ENCODE data around the gene RNF169.

Gene RNF169, protein sequence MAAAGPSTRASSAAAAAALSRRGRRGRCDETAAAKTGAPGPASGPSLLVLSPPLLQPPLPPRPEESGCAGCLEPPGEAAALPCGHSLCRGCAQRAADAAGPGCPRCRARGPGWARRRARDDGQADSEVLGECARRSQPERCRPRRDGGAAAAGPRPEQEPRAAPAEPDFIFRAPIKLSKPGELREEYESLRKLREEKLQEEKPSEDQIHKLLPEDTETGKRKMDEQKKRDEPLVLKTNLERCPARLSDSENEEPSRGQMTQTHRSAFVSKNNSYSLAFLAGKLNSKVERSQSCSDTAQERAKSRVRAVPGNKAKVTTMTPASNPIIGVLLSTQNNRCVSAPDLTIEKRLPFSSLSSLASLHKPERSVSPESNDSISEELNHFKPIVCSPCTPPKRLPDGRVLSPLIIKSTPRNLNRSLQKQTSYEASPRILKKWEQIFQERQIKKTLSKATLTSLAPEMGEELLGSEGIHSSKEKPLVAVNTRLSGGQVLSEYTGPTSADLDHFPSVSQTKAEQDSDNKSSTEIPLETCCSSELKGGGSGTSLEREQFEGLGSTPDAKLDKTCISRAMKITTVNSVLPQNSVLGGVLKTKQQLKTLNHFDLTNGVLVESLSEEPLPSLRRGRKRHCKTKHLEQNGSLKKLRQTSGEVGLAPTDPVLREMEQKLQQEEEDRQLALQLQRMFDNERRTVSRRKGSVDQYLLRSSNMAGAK

DNA sequence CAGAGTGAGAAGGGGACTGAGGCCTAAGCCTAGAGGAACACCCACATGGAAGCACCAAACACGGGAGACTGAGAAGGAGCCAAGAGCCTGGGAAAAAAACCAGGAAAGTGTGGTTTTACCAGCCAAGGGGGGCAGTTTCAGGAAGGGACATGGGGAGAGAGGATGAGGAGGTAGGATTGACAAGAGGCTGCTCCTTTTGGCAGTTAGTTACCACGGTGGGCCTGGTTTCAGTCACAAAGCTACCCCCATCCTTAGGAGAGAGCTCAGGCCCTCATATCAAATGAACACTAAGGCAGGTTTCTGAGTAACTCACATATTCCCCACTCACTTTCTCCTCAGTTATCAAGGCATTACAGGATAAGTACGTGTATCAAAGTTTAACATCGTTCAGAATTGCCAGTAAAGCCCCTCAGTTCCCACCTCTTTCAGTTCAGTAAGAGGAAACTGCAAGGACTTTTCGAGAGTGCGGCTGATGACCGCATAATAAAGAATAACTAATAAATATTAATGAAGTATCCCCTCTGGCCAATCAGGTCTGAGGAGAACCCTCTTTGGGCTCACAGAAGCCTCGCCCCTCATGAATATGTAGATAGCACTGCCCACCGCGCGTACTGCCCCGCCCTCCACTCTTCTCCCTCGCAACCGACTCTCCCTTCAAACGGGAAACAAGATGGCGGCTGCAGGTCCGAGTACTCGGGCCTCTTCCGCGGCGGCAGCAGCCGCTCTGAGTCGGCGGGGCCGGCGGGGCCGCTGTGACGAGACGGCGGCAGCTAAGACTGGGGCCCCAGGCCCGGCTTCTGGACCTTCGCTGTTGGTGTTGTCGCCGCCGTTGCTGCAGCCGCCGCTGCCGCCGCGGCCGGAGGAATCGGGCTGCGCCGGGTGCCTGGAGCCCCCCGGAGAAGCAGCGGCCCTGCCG is at the start of gene RNF169:
TSS of gene RNF169 (plus strand) at position 639 of the 916 bp plus-strand sequence. CDS start at position 671, 32 bp downstream.
- DNase-seq (ENCODE audit: low read depth), result peak; percentile 78

DNA sequence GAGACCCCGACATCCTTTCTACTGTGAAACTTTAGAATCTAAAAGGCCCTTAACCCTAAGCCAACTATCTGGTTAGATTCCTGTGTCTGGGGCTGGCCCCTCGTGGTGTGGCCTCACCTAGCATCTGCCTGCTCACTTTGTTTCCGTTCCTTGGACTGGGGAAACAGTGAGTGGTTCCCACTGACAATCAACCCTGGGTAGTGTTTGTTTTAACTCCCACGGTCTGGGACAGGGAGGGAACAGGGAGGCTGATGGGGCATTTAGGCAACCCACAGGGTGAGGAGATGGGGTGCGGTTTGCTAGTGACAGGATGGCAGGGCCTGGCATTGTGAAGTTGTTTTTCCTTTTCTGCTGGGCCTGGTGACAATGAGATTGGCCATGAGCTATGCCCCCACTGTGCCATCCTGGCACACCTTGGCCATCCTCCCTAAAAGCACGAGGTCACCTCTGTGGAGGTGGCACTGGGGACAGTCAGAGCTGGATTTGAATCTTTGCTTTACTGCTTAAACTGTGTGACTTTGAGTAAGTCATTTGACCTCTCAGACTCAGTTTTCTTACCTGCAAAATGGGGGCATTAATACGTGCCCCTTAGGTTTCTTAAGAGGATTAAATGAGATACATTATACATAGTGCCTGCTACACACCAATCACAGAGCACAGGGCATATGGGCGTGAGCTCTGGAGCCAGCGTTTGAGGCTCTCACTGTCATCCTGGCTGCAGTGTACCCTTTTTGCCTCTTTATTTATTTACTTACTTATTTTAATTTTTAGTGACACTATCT is 48.8 kb upstream of the RNF169 start:
- DNase-seq (ENCODE audit: low read depth), result no peak

DNA sequence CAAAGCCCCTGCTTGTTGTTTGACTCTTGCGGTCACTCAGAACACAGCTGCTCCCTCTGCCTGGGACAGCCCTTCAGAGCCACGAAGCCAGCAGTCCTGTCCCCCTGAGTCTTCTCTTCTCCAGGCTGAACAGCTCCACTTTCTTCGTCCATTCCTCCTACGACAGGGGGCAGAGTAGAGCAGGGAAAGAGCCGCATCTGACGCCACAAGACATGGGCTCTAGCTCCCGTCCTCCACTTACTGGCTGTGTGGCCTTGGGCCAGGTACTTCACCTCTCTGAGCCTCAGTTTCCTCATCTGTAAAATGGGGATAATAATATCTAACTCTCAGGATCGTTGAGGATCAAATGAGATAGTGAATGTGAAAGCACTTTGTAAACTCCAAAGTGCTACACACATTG is 47.3 kb upstream of the RNF169 start:
- no peak for DNase-seq (ENCODE audit: low read depth)

DNA sequence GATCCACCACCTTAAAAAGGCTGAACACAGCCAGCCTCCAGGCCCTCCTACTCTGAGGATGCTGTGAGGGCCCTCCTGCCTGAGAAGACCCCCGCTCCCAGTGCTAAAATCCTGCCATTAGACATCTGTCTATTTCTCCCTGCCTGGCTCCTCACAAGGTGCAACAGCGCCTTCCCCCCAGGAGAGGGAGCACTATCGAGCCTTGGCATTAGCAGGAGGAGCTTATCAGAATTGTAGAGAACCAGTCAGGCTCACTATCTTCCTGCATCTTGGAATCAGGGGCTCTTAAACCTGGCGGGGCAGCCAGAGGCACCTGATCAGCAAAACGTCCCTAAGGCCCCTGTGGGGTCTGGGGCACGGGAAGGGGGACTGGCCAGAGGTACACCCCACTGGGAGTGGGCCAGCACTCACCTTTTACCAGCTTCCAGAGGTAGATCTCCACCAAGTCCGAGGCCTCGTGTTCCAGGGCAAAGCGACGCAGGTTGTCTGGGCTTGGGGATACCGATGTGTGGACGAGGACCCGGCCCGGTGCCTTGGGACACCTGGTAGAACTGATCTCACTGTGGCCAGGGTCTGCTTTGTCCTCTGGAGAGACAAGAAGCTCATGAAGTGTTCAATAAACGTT is 46.2 kb upstream of the RNF169 start:
- DNase-seq (ENCODE audit: low read depth), result peak; percentile 24

DNA sequence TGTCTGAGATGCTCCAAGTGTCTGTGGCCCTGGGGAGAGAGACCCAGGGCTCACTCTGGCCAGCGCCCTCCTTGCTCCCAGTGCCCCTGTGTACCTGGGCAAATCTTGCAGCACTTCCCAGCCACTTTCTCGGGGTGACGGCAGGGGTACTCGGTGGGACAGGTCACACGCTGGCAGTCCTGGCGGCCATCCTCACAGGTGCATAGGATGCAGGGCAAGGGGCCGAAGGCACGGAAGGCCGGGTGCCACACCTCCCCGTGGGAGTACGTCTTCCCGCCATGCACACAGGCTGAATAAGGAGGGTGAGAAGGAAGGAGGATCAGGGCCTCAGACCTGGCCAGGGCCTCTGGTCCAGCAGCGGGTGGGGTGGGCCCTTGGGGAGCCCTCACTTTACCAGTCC is 45.4 kb upstream of the RNF169 start:
- DNase-seq (ENCODE audit: low read depth), result no peak

DNA sequence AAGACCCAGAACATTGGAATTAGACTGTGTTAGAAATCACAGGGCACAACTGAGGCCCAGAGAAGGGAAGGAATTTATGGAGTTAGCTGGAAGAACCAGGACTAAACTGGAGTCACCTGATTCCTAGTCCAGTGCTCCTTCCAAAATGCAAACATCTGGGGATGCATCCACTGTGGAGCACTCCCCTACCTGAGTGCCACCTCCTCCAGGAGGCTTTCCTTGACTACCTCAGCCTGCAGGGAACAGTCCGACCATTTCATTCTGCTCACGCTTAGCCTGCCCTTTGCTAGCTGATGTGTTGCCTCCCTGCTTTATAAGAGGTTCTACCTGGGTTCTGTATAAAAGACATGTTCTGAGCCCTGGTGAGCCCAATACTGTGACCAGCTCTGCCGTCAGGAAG is 41.5 kb upstream of the RNF169 start:
- DNase-seq (ENCODE audit: low read depth), result no peak

DNA sequence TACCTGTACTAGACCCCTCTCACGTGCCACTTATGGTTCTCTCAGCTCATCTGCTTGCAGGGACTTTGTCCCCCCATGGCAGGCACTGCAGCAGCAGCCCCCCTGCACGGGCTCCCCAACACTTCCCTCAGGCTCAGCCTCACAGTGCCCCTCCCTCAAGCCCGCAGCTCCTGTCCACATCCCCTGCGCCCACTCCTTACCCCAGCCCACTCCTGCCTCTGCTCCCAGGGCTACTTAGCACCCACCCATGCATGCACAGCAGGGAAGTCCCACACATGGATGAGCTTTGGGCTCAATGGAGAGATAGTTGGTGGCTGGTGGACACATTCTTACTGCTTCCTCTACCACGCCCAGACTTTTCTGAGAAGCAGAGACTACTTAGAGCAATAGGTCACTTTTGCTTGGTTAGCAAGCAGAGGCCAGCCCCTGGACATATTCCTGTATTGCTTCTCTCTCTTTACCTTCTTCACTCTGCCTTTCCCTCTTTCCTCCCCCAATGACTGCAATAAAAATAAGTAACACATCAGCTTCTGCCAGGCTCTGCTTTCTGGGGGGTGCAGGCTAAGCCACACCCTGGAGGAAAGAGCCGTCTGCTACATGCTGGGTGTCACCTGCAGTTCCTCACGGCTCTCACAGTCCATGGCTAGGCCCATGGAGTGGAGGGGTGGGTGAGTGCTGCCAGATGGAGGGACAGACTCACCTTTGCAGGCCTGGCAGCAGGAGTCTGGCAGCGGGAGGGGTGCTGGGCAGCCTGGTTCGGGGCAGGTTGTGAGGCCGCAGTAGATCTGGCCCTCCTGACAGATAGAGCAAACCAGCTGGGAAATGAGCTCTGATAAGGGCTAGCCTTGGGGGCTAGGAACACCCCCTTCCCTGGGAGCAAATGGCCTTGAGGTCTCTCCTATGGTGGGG is 40.8 kb upstream of the RNF169 start:
- DNase-seq (ENCODE audit: low read depth), result no peak

DNA sequence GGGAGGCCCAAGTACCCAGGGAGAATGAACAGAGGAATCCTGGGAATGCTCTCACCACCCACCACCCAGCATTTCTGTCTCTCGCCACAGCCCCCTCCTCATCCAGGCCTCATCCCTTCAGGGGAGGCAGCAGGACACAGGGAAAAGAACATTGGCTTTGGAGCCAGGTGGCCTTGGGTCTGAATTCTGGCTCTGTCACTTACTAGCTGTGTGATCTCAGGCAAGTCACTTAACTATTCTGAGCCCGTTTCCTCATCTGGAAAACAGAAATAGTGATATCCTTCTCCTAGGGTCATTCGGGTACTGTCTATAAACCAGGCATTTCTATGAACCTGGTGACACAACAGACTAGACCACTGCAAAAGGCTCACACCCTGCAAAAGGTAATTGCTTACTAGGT is 39.5 kb upstream of the RNF169 start:
- DNase-seq (ENCODE audit: low read depth), result no peak

DNA sequence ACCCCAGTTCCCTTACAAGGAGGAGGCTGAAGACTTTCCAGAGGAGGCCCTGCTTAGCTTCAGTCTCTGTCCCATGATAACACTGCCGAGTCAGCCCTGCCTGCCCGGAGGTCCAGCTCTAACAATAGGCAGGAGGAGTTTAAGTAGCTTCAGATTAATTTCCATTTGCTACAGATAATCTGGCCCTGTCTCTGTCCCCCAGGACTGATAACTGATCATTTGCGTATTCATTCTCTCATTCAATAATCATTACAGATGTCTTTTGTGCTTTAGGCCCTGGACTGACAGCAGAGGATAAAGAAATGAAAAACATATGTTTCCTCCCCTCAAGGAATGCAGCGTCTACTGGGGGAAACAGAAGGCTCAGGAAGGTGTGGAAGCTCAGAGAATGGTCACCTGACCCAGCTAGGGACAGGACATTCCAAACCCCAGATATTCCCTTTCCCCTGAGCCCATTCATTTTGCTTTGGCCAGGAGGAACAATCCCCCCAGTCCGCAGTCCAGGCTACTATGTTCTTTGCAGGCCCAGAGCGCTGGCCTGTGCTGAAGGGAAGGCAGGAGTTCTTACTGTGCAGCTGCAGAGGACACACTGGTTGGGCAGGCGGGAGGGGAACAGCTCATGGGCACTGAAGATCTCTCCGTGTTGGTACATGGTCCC is 38.2 kb upstream of the RNF169 start:
- DNase-seq (ENCODE audit: low read depth), result no peak

DNA sequence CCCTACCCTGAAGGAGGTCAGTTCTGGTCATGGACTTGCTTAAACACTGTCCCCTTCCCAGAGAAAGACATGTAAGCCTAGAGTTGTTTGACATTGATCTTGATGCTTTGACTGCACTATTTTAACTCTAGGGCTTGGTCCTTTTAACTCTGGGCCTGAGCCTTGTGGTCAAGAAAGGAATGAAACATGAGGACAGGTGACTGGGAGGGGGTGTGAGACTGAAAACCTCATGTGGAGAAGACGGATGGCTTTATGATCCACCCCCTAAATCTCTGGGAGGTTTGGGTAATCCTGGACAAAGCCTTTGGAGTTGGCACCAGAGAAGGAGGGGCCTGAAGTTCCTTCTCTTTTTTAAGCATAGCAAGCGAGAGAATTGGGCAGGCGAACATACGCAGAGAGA is 35.0 kb upstream of the RNF169 start:
- no peak for DNase-seq (ENCODE audit: low read depth)

DNA sequence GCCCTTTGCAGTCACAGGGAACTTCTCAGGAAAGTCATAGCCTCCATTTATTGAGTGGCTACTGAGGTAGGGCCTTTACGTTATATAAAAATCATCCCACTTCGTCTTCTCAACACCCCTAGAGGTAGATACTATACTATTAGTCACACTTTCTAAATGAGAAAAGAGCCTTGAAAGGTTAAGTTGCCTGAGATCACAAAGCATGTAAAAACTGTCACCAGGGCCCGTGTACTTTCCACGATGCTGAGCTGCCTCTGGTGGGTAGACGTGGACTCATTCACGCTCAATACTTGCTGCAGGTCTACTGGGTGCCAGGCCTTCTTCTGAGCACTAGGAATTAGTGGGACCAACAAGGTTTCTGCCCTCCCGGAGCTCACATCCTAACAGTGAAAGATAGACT is 33.7 kb upstream of the RNF169 start:
- DNase-seq (ENCODE audit: low read depth), result no peak

DNA sequence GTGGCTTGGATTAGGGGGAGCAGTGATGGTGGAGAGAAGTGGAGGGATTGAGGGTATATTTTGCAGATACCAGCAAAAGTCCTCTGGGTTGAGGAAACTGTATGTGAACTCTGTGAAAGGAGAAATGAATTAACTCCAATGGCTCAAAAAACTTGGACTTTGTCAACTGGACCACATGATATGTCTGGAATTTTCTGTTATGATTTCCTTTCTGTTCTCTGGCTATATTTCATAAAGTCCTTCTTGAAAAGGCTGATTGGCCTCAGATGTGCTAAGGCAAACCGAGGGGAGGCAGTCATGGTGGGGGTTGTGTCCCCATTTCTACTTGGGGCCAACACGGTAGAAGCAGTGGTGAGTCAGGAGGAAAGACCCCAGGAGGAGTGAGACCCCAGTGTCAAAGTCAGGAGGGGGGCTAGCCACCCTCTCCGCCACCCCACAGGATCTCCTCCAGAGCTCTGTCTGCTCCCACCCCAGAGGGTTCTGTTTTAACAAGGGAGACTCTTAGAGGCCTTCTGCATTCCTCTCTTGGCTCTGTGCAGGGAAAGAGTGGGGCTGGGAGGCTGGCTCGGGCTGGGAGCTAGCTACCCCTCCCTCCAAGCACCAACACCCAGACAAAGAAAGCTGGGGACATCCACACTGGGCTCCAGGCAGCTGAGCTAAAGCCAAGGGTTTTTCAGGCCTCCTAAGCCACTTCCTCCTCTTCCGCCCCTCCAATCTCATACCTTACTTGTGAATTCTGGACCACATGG is 31.3 kb upstream of the RNF169 start:
- DNase-seq (ENCODE audit: low read depth), result no peak

DNA sequence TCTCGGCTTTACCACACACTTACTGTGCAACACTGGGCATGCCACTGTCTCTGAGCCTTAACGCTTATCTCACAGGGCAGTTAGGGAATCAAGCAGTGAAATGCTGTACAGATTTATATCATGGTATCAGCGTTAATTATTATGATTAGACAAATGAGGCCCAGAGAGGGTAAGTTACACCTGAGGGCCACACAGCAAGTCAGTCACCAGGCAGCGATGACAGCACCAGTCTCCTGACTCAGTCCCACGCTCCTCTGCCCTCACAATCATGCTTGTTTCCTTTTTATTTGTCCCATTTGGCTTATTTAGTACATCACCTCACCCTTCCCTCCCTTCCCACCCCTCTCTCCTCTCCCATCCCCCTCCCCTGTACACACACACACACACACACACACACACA is 29.6 kb upstream of the RNF169 start:
- no peak for DNase-seq (ENCODE audit: low read depth)

DNA sequence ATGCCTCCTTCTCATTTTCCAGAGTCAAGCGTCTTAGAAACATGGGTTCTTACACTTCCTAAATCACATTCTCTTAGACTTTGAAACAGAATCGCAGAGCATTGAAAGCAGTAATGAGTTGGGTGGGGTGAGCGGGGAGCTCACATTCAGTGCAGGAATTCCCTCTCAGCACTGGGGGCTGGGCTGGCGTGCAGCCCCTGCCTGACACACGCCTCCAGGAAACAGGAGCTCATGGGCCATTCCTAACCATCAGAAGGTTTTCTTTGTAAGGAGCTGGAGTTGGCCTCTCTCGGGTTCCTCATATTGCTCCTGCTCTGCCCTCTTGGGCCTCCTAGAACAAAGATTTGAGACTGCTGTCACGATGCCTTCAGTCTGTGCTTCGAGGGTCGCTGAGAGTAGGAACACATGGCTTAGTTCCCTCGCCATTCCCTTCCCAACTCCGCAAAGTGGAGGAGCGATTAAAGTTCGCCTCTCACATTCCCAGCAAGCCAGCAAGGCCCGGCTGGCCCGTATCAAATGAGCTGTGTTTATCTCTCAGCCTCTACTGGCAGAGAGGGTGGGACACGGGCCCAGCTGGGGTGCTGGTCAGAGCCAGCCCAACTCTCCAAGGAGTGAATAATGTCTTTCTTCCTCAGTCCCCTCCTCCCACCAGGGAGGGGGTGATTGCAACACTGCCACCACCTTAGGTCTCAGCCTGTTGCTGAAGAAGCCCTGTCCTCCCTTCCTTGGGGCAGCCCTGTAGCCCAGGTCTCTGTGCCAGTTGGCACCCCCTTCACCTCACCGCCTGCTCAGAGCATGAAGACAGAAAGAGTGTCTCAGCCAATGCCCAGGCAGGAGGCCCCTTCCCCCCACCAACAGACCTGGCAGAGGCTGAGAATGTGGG is 27.8 kb upstream of the RNF169 start:
- no peak for DNase-seq (ENCODE audit: low read depth)

DNA sequence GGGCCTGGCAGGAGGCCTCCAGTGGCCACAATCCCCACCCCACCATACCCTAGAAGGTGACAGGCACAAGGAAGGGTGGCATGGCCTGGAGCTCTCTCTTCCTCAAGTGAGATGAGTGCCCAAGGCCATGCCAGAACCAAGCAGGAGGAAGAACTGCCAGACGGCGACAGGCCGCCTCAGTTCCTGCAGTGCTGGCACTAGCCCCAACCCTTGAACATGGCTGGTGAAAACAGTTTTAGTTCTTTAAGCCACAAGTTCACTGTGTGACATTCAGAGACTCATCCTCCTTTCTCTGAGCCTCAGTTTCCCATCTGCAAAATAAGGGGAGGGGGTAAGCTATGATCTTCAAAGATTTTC is 27.2 kb upstream of the RNF169 start:
- no peak for DNase-seq (ENCODE audit: low read depth)

DNA sequence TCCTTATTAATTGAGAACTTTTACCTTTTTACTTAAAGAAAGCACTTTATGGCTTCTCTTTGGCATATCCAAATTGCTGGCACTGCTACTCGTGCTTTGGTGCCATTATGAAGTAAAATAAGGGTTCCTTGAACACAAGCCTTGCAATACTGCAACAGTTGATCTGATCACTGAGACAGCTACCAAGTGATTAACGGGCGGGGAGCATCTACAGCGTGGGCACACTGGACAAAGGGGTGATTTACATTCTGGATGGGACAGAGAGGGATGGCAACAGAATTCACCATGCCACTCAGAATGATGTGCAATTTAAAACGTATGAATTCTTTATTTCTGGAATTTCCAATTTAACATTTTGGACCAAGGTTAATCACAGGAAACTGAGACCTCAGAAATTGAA is 25.1 kb upstream of the RNF169 start:
- no peak for DNase-seq (ENCODE audit: low read depth)

DNA sequence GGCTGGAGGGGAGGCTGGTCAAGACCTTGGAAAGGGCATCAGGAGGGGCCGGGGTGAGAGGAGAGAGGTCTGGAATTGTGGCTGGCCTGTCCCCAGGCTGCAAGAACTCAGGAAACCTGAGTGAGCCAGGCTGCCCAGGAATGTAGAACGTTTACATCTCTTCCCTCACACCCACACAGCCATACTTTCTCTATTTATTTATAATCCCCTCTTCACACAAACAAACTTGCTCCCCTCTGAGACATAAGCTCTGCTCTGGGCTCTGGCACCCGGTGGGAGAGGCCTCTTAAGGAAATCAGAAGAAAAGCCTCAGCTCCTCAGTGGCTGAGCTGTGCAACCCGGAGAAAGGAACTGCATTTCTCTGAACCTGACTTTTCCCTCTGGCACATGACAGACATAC is 22.9 kb upstream of the RNF169 start:
- DNase-seq (ENCODE audit: low read depth), result no peak
